Activated CD4-positive, alpha-beta T cell treated with anti-CD3 and anti-CD28 coated beads for 1 hour (primary cell): ENCODE measurements around the gene INTU.

Experiments
- DNase-seq: peaks from one replicate; pipeline ENCODE4 v3.0.0-alpha.2; 2020

The INTU gene

DNA sequence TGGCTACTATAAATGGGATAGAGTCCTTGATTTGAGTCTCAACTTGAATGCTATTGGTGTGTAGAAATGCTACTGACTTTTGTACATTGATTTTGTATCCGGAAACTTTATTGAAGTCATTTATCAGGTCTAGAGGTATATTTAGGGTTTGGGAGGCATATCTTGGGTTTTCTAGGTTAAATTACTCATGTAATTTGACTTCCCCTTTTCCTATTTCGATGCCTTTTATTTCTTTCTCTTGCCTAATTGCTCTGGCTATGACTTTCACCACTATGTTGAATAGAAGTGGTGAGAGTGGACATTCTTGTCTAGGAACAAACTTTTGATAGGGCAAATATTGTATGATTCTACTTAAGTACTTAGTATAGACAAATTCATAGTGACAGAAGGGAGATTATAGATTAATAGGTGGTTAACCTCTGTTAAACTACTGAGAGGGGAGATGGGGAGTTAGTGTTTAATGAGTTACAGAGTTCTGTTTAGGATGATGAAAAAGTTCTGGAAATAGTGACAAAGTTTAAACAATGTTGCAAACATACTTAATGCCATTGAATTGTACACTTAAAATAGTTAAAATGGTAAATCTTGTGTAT lies 126.6 kb downstream of the INTU start:
- no peak for DNase-seq

- no peak for DNase-seq
These were observed 127.1 kb downstream of the INTU start for GRCh38 chr4:127759893-127760292.

DNA sequence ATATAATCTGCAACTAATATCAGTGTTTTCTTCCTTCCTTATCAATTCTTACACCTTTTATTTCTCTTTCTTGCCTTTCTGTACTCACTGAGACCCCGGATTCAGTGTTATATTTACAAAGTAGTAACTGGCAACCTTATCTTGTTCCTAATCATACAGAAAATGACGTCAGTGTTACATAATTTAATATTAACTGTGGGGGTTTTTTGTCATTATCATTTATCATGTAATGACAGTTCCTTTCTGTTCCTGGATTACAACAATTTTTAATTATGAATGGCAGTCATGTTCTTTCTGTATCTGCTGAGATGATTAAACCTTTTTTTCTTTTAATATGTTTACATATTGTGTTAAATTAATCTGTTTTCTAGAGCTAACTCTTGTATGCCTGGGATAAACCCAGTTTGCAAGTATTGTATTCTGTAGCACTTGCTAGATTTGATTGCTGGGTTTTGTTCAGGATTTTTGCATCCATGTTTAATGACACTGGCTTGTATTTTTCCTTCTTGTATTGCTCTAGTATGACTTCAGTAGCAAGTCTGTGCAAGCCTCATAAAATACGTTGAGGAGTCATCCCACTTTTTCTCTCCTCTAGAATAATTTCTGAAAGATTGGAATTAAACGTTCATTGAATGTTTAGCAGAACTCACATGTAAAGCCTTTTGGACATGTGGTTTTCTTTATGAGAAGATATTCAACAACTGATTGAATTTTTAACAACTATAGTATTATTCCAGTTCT lies 138.9 kb downstream of the INTU start:
- DNase-seq: no peak

DNA sequence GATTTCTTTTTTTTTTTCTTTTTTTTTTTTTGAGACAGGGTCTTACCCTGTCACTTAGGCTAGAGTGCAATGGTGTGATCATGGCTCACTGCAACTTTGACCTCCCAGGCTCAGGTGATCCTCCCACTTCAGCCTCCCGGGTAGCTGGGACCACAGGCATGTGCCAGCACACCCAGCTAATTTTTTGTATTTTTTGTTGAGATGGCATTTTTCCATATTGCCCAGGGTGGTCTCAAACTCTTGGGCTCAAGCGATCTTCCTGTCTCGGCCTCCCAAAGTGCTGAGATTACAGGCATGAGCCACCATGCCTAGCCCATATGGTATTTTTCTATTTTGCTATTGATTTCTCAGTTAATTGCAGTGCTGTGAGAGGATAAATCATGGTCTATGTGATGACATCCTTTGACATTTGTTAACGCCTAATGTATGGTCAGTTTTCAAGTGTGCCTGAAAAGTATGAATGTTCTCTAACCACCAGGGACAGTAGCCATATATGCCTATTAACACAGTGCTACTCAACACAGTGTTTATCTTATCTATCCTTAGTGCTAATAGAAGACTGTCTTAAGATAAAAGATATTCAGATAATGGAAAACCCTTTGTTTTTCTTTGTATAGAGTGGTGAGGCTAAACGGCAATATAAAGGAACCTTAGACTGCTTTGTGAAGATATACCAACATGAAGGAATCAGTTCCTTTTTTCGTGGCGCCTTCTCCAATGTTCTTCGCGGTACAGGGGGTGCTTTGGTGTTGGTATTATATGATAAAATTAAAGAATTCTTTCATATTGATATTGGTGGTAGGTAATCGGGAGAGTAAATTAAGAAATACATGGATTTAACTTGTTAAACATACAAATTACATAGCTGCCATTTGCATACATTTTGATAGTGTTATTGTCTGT lies 140.3 kb downstream of the INTU start:
- no peak for DNase-seq

DNA sequence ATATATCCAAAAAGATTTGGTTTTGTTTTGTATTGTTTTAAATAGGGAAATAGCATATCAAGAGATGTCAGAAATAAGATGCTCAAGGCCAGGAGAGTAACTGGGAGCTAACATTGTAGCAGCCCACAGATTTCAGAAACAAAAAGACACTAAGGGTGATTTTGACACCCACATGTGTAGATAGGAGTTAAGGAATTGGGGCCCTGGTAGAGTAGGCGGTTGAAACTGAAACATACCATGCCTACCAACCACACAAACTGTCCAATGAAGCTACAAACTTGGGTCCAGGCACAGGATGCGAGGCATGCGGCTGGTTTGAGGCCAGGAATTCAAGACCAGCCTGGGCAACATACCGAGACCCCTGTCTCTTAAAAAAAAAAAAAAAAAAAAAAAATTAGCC lies 143.1 kb downstream of the INTU start:
- DNase-seq: no peak
